ENCODE measurements around the gene EPX. TPM values are rescaled to one million over a fixed set of nuclear protein-coding genes. Genes with fewer than 3 reads are reported as not detected.
A peak's percentile ranks its signal among the peaks of the same experiment; 100 is the strongest.

EPX gene
- total RNA-seq, 1 experiment from 2014 or later, result 0.16 TPM

DNA sequence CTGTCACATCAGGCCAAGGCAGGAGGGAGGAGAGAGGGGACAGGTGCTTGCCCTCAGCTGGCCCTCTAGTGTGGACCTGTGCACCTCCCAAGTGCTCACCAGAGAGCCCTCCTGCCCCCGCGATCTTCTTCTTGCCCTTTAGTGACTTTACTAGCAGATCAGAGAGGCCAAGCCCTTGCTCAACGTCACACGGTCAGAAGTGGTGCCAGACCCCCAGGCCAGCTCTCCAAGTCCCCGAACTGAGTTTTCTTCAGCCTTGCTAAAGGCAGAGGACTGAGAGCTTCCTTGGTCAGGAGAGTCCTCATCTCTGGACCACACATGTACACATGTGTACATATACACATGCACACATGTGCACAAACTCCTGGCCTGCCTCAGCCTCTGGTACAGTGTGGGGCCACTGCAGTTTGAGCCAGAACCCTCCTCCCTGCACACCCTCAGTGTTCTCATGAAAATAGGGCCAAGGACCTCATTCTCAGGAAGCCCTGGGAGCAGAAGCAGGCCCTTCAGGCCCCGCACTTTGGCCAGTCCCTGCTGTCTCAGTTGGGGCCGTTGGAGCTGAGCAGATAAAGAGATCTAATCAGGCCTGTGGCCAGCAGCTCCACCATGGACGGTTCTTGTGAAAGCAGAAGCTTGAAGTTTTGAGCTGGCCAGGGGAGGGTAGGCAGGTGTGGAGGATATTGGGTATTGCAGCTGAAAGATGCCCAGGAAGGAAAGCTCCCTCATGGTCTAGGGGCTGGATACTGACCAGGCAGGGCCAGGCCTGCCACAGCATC lies 7.4 kb upstream of the EPX start:
- no peak for DNase-seq (ENCODE audit: low read depth)

DNA sequence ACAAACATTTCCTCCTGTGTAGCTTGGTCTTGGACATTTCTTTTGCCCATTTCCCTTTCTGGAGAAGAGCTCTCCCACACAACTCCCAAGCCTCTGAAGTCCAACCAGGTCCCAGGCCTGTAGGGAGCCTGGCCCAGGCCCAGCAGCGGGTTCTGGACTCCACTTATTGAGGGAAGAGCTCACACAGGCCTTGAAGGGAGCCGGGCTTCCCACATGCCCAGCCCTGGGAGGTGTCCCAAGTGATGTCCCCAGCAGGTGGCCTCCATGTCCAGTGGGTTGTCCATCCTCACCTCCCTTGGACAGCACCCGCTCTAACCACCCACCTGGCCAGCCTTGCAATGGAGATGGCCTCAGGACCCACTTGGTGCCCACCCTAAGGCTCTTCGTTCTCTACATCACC lies 5.9 kb upstream of the EPX start:
- DNase-seq (ENCODE audit: low read depth), result no peak

DNA sequence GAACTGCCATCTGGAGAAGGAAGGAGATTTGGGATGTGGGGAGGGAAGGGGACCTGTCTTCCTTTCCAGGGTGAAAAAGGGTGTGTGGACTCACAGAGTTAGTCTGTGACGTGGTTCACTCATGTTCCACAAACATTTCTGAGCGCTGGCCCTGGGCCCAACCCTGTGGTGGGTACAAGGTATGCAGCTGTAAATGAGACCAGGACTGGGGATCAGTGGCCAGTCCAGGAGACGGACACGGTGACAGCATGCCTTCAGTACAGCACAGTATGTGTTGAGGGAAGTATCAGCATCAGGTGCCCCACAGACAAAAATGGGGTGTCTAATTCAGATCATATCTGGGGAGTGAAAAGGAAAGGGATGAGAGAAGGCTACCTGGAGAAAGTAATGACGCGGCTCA lies 5.5 kb upstream of the EPX start:
- no peak for DNase-seq (ENCODE audit: low read depth)

DNA sequence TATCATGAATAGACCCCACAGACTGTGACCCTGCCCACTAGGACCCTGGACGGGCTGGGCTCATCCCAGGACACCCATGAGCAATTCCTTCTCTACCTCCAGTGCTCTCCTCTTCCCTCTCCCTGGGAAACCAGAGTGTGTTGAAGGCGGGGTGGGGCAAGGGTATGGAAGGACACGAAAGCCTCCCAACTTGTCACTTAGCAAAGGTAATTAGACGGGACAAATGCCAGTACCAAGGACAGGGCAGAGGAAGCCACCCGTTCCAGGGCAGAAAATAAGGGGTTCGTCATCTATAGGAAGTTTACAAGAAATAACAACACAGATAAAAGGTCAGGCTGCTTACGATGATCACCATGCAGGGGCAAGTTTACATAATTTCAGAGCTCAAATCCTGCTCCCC lies 4.9 kb upstream of the EPX start:
- no peak for DNase-seq (ENCODE audit: low read depth)

DNA sequence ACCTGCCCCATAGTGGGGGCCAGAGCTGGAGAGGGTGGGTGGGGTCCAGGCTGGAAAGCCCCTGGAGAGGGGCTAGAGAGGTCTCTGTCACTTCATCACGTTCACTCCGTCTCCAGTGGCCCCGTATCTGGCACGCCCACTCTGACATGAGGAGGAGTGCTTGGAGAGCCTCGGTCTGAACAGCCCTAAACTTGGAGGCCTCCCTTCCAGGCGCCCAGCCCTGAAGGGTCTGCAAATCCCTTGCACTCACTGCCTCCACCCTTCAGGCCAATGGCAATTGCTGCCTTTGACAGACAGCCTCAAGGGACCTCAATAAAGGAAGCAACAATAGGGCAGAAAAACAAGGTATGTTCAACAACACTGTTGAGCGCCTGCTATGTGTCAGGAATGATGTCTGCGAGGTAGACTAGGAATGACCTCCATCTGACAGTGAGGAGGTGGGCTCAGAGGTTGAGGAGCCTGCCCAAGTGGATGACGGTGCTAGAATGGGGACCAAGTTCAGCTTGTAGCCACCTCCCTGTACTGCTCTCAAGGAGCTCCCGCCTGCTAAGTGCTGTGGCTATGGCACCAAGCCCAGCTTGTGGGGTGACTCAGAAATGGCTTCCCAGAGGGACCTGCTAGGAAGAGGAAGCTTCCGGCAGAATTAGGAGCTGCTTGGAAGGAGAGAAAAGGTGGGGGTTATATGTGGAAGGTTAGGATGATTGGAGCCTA lies 2.9 kb upstream of the EPX start:
- peak; percentile 85 for DNase-seq (ENCODE audit: low read depth)

DNA sequence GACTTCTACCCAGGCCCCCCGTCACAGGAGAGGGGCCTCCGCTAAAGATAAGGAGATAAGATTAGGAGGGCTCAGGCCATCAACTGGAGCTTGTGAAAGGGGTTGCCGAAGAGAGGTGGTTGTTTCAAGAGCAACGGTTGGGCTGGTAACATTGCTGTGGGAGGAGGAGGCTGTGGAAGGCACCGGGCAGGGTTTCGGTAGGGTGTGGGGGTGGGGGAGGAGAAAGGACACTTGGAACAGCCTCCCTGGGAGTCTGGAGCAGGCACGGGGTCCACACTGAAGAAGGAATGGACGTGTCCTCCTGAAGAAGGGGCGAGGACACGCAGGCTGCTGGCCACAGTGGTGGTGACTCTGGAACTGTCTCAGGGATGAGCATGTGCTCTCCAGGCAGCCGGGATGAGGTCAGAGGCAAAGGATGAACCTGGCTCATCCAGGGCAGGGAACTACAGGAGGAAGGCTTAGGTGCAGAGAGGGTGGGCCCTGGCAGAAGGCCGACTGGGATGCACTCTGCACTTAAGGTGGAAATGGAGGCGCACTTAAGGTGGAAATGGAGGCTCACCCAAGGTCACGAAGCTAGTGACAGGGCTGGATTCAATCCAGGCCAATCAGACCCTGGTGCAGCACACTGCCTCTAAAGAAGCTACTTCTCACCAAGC lies 1.2 kb upstream of the EPX start:
- no peak for DNase-seq (ENCODE audit: low read depth)

DNA sequence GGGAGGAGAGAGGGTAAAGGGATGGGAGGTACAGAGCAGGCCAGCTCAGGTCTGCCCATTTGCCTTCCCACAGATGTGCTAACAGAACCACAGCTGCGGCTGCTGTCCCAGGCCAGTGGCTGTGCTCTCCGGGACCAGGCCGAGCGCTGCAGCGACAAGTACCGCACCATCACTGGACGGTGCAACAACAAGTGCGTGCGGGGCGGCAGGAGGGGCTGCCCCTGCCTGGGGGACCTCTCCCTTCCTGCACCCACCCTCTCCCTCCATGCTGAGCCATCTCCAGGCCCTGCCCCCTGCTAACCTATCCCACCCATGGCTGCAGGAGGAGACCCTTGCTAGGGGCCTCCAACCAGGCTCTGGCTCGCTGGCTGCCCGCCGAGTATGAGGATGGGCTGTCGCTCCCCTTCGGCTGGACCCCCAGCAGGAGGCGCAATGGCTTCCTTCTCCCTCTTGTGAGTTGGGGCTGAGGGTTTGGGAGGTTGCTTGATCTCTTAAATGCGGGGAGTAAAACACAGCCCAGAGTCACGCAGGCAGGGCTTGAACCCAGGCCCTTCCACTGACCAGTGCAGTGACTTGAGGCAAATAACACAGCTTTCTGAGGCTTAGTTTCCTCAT lies 1.2 kb downstream of the EPX start:
- DNase-seq (ENCODE audit: low read depth), result no peak

DNA sequence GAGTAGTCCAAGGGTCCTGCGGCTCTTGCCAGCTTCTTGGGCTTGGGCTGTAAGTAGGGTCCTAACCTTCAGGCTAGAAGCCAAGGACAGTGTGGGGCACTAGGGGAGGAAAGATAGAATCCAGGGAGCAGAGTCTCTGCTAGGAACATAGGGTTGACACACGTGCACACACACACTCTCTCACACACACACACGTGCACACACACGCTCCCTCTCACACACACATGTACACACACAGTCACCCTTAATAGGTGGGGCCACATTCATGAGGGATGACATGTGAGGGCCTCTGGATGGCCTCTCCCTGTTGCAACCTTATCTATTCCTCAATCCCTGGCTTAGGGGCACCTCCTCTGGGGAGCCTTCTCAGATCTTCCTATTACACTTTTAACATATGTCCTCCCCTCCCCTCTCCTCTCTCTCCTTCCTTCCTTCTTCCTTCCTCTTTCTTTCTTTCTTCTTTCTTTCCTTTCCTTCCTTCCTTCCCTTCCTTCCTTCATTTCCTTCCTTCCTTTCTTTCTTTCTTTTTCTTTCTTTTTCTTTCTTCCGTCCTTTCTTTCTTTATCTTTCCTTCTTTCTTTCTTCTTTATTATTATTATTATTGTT lies 3.1 kb downstream of the EPX start:
- no peak for DNase-seq (ENCODE audit: low read depth)

DNA sequence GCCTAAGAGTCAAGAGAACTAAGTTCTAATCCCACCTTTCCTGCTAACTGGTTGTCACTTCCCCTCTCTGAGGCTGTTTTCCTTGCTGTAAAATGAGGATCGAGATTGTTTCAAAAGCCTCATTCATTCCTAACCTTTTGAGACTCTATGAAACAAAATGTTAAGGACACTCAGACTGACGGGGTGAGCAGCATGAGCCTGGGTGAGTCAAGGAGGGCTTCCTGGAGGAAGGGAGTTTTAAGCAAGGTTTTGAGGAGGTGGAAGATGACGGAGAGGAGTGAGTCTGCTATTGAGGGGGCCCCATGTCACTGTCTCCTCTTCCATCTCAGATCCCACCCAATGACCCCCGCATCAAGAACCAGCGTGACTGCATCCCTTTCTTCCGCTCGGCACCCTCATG lies 4.1 kb downstream of the EPX start:
- no peak for DNase-seq (ENCODE audit: low read depth)

DNA sequence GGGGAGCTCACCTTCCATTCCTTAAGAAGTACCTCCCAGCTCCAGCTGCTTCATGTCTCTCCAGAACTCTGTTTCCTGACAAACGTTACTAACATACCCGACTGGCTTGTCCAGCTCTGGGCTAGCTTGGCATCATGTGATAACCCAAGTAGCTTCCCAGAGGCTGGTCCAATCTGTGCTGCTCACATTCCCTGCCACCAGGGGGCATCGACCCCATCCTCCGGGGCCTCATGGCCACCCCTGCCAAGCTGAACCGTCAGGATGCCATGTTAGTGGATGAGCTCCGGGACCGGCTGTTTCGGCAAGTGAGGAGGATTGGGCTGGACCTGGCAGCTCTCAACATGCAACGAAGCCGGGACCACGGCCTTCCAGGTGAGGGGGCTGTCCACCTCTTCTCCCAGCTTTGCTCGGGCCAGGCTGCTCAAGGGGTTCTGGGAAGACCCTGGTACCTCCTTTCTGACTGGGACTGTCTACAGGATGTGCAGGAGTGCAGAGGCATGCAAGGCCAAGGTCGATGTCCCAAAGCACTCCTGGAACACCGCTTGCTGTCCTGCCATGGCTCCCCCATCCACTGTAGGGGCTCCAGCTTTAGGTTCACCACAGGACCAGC lies 7.6 kb downstream of the EPX start:
- peak; percentile 72 for DNase-seq (ENCODE audit: low read depth)

DNA sequence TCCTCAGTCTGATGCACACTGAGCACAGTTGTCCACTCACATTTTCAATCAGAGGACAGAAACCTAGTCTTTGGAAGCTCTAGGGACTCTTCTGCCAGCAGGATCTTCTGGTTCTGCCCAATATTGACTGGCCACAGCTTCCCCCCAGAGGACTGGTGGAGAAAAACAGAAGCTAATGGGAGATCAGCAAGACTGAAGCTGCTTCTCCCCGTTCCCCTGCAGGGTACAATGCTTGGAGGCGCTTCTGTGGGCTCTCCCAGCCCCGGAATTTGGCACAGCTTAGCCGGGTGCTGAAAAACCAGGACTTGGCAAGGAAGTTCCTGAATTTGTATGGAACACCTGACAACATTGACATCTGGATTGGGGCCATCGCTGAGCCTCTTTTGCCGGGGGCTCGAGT lies 10.3 kb downstream of the EPX start:
- DNase-seq (ENCODE audit: low read depth), result no peak

DNA sequence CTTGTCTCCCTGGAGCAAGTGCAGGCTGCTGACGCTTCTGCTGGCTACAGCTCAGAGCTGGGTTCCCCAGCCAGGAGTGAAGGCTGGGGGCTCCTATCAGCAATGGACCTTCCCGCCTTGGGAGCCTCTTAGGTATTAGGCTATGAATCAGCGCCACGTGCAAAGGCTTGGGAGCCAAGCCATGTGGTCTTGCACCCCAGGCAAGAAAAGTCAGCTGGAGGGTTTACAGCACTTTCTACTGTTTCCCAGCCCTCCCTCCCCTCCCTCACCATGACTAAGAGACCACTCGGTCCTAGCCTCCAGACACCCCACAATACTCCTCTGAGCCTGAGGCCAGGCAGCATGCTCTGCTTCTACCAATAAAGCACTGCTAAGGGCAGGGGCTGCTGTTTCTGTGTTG lies 12.3 kb downstream of the EPX start:
- DNase-seq (ENCODE audit: low read depth), result no peak

DNA sequence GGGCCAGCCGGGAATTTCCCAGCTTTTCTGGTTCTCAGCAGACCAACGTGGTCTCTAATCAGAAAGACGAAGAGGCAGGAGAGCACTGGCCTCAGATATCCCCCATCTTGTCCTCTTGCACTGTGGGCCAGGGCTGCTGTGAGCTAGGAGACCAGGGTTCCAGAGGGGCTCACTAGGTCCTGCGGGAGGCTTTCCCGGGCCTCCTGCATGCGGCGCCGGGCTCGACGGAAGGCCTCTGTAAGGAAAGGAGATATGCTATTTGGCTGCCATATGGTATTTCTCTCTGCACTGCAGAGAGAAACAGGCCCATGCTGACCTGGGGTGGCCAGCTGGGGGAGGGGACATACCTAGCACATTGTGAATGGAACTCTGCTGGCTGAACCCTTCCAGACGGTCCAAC lies 13.4 kb downstream of the EPX start:
- no peak for DNase-seq (ENCODE audit: low read depth)

DNA sequence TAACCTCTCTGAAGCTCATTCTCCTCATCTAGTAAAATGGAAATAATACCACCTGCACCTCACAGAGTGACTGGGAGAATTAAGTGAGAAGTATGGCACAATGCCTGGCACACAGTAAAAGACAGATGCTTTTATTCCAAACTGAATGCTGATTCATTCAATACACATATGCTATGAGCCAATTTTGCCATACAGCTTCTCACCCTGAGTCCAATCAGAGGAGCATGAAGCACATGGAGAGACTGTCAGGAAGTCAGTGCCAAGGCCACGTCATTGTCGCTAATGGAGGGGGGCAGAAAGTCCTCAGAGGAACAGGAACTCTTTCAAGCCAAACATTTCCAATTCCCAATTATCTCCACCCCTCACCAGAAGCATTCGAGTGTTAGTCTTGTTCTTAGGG lies 14.9 kb downstream of the EPX start:
- no peak for DNase-seq (ENCODE audit: low read depth)

DNA sequence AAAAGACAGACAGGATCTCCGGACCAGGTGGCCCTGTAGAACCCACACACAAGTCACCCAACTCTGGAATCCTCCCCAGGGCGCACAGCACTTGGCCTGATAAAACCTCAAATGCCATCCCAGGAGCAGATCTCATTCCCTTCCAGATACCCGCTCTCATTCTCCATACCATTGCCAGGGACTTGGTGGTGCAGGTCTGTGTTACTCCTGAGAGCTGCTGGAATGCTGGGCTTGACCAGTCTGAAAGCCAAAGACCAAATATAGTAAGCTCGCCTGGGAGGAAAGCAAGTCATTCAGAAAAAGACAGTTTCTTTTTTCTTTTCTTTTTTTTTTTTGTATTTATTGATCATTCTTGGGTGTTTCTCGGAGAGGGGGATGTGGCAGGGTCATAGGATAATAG lies 15.8 kb downstream of the EPX start:
- no peak for DNase-seq (ENCODE audit: low read depth)

DNA sequence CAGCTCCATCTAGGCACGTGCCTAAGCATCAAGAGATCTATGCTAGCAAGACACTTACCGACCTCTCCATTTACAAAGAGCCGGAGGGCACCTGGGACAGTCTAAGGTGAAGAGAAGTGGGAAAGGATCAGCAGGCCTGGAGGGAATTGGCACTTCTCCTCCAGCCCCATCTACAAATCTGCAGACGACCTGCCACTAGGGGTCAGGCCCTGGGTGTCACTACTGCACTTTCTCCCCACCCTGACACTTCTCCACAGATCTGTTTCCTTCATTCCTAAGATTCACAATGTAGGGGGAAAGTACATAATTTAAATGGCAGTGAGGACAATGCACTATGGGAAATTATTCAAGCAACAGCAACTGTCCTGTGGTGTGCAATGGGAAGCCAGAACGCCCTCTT lies 18.4 kb downstream of the EPX start:
- DNase-seq (ENCODE audit: low read depth), result no peak

DNA sequence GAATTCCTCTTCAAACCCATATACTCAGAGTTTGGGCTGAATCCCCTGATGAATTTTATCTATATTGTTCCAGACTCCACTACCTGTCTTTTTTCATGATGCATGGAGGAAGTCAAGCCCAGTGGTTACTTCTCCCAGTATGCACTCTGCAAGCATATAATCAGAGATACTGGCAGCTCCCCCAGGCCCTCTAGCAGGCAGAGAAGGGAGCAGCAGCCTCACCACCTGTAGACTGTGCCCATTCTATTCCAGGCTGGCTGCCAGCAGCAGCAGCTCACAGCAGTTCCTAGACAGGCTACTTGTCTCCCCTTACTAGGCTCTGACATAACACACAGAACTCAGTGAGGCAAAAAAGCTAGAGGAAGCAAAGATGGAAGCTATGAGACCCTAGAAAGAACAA lies 23.2 kb downstream of the EPX start:
- DNase-seq (ENCODE audit: low read depth), result peak; percentile 29

DNA sequence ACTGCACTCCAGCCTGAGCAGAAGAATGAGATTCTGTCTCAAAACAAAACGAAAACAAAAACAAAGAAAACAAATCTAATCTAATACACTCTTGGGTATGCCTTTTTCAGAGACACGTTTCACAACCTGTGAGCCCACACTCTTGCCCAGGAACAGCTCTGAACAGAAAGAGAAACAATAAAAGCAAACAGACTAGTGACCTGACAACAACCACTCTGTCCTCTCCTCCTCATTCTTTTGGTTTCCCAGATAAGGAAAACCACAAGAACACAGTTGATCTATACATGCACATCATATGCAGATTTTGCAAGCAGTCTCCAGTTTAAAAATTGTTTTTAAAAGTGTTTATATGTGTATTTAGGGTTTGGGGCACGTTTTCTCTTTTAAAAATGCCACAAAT lies 25.2 kb downstream of the EPX start:
- no peak for DNase-seq (ENCODE audit: low read depth)

DNA sequence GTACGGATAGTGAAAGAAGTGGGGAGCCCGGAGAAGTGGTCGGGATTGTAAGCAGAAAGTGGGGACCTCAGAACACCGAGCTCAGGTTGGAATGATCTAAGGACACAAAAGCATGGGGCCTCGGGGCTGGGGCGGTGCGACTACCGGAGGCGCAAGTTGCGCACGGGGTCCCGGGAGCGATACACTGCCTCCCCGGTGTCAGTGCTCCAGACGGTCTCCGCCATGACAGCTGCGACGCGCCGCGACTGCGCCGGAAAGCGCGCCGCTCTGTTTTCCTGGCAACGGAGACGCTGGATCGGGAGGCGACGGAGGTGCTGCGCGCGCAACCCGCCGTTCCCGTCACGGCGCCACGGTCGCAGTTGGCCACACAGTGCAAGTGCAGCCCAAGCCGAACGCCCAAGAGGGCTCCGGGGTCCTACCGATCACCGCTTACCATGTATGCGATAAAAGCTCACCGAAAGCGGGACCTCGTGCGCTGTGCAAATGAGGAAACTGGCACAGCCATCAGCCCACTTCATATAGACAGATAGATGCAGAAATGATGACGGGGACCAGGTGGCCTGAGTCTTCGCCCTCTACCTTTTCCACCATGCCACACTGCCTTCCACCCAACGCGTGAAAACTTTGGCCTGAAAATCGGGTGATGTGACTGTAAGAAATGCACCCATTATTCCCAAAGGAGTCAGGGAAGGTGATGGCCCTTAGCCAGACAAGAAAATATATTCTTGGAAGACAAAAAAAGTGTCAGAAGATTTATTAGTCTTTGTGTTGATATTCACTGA lies 26.7 kb downstream of the EPX start, which contains the start of gene MKS1:
Gene MKS1, minus strand, starts transcription at position 249 of the 782 bp plus-strand sequence. Its CDS starts 25 bp downstream, at position 224.
- DNase-seq (ENCODE audit: low read depth), result peak; percentile 92

DNA sequence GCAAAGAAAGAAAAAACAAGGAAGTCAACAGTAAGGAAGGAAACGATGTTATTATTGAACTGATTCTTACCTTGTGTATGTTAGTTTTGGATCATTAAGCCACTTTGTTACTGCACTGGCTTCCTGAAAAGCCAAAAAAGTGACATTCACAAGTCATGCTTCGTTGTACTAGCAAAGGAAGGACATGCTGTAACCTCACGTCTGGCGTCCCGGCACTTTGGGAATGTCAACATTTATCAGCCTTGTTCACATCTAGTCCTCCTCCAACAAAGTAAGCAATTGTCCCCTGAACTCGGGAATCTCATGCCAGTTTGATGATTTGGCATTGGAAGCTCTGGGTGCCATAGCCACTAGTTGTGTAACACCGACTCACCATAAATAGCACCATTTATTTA lies 27.3 kb downstream of the EPX start:
- peak; percentile 35 for DNase-seq (ENCODE audit: low read depth)

Measured in HT1080 (cell line).